Measurements from ENCODE around the gene STAB2.

The STAB2 gene

DNA sequence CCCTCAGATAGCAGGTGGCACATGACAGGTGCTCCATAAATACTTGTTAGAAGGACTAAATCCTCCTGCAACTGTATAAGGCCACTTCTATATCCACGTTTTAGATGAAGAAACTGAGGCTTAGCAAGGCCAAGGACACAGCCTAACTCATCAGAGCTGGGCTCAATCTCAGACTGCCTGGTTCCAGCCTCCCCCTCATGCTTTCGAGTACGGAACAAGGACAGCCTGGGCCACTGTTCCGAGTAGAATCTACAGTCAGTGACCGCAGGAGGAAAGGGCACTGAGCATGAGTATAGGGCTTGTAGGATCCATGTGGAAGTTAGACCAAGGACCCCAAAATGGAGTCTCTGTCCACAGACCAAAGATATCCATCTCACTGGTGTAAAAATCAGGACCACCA lies 169.4 kb downstream of the STAB2 start:
- no peak for DNase-seq

DNA sequence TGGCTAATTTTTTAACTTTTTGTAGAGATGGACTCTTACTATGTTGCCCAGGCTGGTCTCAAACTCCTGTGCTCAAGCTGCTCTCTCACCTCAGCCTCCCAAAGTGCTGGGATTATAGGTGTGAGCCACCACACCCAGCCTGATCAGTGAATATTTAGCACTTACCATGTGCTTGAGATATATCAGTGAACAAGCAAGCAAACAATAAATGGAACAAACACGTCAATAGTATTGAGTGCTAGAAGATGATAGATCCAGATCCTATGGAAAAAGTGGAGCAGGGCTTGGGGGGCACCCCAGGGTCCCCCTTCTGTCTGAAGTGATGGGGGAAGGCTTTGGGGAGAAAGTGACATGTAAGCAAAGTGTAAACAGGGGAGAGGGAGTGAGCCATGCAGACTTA lies 170.2 kb downstream of the STAB2 start:
- no peak for DNase-seq

- no peak for DNase-seq
Observed at GRCh38 chr12:103758310-103759089, 171.4 kb downstream of the STAB2 start.

- no peak for DNase-seq
Observed at GRCh38 chr12:103762473-103762872, 175.4 kb downstream of the STAB2 start.

GRCh38 chr12:103765322-103765721 lies 178.2 kb downstream of the STAB2 start:
- DNase-seq = no peak

DNA sequence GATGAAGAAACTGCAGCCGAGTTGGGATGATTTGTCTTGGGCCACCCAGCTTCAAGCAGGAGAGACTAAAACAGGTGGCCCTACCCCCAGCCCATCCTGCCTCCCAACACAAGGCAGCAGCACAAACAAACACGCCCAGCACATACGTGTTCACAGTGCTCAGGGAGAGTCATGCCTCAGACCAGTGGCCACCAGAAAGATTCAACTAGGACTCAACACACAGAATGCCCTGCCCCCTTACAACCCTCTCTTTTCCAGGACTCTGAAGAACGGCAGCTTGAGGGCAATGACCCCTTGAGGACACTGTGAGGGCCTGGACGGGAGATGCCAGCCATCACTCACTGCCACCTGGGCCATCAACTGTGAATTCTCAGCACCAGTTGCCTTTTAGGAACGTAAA lies 179.0 kb downstream of the STAB2 start:
- DNase-seq = no peak

DNA sequence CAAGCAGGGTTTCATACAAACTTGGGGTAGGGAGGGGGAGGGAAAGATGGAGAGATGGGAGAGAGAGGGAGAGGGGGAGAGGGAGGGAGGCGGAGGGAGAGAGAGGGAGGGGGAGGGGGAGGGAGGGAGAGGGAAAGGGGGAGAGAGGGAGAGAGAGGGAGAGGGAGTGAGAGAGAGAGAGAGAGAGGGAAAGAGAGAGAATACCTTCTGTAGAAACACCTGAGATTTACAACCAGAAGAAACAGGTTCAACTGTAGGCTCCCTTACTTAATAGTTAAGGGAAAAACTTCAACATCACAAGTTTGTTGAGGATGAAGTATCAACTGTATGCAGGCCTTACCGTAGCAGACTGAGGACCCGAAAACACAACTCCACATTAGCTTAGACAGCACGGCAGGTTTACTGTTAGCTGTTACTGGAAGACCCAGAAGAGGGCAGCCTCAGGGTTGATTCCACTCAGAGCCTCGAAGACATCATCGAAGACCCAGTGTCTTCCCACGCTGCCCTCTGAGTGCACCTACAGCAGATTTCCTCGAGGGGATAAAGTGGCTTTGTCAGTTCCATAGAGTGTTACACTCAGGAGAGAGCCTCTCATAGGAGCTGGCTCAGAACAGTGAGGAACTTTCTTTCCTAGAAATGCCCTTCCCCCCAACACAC lies 181.5 kb downstream of the STAB2 start:
- no peak for DNase-seq

- DNase-seq = no peak
Observed at GRCh38 chr12:103769240-103769945, 182.3 kb downstream of the STAB2 start.

- no peak for DNase-seq
Observed at GRCh38 chr12:103771466-103771865, 184.4 kb downstream of the STAB2 start.

- no peak for DNase-seq
Observed at GRCh38 chr12:103772367-103773108, 185.5 kb downstream of the STAB2 start.

GRCh38 chr12:103773109-103773910 lies 186.2 kb downstream of the STAB2 start:
- DNase-seq = no peak

DNA sequence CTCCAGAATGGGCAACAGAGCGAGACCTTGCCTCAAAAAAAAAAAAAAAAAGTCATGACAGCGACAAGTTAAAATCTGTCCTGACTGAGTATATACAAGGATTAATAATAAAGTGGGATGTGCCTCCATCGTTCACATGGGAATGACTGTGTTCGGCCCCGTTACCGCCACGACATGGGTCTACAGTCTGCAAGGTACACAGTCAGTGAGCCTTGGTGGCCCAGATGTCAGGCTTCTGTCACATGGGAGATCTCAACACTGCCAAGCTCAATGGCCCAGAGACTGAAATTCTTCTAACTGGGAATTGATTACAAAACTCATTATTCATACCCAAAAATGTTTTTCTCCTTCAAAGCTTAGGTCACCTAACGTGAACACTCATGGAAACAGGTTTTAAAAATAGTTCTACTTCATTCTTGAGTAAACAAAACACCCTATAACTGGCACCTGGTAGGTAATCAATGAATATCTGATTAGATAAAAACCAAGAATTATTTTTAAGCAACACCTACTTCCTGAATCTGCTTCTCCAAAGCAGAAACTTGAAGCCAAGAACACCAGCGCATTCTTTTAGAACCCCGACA lies 188.0 kb downstream of the STAB2 start:
- no peak for DNase-seq

DNA sequence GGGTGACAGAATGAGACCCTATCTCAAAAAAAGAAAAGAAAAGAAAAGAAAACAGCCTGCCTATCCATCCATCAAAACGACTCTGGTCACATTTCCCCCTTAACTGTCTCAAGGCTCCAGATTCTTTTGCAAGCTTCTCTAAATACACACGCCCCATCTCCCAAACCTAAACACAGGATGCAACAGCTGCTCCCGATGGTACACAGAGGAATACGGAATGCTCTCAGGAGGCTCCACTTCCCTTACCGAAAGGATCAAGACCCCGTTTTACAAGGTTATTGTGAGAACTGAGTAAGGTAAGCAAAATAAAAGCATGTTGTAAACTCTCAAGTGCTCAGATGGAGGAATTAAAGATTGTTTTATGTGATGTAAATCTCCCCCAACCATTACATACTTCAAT lies 191.7 kb downstream of the STAB2 start:
- DNase-seq = no peak

- DNase-seq = no peak
Observed at GRCh38 chr12:103779410-103780092, 192.5 kb downstream of the STAB2 start.

DNA sequence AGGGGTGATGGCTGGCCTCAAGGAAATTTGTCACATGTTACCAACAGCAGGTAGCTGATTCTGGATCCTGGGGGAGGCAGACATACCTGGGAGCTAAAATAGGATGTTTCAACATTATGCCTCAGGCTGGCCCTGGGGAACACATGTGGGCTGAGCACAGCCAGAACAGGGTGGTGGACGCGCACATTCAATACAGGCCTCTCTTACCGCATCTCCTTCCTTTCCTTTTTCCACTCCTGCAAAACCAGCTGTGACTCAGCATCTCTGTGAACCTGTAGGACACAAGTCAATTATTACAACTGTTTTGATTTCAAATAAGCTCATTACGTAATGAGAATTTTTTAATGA lies 193.0 kb downstream of the STAB2 start:
- no peak for DNase-seq

DNA sequence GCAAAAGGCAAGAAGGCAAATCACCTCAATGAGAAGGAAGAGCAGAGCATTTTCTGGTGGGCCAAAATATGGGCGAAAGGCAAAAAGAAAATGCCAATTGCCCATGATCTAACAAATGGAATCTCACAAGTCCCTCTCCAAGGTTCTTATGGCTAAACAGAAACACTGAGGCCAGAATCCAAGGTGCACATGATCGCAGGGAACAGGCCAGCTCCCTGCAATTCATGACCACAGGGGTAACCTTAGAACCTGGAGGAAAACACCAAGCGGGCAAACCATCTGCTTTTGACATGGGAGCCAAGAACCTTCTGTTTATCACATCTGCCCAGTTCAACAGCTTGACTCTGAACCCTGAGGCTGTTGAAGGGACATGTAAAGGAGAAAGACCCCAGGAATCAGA lies 193.9 kb downstream of the STAB2 start:
- no peak for DNase-seq

DNA sequence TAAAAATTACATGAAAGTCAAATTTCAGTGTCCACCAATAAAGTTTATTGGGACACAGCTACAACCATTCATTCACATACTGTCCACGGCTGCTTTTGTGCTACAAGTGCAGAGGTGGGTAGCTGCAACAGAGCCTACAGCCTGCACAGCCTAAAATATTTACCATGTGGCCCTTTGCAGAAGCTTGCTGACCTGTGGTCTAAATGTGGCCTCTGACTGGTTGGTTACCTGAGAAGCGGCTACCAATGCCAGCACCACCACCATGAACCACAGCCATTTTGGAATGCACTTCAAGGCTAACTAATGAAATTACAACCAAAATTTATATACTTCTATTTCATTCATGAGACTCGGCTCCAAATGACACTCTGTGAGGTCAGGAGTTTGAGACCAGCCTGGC lies 195.3 kb downstream of the STAB2 start:
- no peak for DNase-seq

DNA sequence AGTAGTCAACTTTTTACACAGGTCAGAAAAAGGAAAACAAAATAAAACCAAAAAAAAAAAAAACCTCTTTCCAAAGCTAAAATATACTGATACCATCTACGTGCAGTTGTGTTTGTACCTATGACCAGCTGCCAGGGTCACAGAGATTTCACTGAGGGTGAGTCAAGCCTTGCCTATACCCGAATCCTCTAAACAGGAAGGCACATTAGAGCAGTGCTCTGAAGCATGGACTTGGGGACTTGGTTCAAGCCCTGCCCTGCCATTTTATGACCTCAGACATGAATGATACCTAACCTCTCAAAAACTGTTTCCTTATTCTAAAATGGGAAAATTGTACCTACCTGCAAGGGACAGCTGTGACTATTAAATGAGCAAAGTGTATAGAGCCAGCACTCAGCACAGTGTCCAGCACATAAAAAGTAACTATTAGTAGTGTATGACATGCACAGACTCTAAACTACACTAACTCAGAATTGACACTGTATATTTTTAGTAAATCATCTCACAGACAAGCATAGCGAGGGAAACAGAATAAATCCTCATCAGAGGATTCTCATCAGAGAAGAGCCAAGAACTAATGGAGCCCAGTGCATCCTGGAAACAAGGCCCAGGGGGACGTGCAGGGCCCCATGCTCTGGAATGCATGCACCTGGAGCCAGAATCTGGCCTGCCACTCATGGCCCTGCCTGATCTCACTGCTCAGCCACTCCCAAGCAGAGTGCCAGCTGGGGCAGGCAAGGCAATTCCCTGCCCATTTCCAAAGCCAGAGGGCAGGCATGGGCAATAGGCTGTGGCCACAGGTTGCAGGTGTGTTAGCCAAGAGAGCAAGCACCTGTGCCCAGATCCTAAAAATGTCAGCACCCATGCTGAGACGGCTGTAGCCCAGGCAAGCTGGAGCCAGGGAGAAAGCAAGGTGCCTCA lies 196.9 kb downstream of the STAB2 start:
- no peak for DNase-seq

GRCh38 chr12:103785243-103786031 lies 198.4 kb downstream of the STAB2 start:
- no peak for DNase-seq

GRCh38 chr12:103786201-103786600 lies 199.1 kb downstream of the STAB2 start:
- no peak for DNase-seq

Measured in NCI-H774 (cell line).